Nephron progenitor cell (in vitro differentiated cells): ENCODE data around the gene GALR1.

Experiments used
- DNase-seq: peaks from one replicate; pipeline ENCODE4 v3.0.0; 2021
- H3K27ac Mint-ChIP-seq: 2 replicates; pipeline ENCODE4 v1.8.0; 2021; ENCODE audit warnings: mild to moderate bottlenecking, moderate library complexity, mixed read lengths
- H3K27me3 Mint-ChIP-seq: 2 replicates; pipeline ENCODE4 v1.8.0; 2021; ENCODE audit warnings: mild to moderate bottlenecking, low read depth, mixed read lengths; ENCODE audit not compliant: poor library complexity
- H3K36me3 Mint-ChIP-seq: 2 replicates; pipeline ENCODE4 v1.8.0; 2021; ENCODE audit warnings: low read depth, mixed read lengths
- H3K4me1 Mint-ChIP-seq: 2 replicates; pipeline ENCODE4 v1.8.0; 2021; ENCODE audit warnings: mixed read lengths
- H3K4me3 Mint-ChIP-seq: 2 replicates; pipeline ENCODE4 v1.8.0; 2021; ENCODE audit warnings: mild to moderate bottlenecking, moderate library complexity, mixed read lengths
- H3K9me3 Mint-ChIP-seq: 2 replicates; pipeline ENCODE4 v1.8.0; 2021; ENCODE audit warnings: mild to moderate bottlenecking, moderate library complexity, mixed read lengths
- TF ChIP-seq, protein P1 (sequence below): fragments of 200-600 bp; sonication (generic); IDR thresholded peaks from 2 replicates; pipeline ENCODE4 v1.5.0; 2021; ENCODE audit warnings: antibody characterized with exemption

Gene GALR1

DNA sequence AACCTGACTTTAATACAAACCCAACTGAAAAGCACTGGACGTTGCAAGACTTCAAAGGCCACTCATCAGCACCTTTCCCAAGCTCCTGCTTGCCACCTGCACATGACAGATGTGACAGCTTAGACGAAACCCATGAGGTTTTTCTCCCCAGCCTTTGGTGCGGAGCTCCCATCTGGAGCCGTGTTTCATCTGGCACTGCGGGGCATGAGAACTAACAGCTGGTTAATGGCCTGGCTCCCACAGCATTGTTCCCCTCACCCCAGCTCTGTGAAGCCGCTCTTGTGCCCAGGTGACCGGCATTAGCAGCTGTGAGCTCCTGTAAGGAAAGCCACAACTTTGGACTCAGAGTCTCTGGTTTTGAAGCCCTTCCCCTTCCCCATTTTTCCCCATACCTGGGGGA lies 50.9 kb downstream of the GALR1 start:
- TF ChIP-seq, protein P1, sequence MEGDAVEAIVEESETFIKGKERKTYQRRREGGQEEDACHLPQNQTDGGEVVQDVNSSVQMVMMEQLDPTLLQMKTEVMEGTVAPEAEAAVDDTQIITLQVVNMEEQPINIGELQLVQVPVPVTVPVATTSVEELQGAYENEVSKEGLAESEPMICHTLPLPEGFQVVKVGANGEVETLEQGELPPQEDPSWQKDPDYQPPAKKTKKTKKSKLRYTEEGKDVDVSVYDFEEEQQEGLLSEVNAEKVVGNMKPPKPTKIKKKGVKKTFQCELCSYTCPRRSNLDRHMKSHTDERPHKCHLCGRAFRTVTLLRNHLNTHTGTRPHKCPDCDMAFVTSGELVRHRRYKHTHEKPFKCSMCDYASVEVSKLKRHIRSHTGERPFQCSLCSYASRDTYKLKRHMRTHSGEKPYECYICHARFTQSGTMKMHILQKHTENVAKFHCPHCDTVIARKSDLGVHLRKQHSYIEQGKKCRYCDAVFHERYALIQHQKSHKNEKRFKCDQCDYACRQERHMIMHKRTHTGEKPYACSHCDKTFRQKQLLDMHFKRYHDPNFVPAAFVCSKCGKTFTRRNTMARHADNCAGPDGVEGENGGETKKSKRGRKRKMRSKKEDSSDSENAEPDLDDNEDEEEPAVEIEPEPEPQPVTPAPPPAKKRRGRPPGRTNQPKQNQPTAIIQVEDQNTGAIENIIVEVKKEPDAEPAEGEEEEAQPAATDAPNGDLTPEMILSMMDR = no peak
- Mint-ChIP-seq H3K36me3 (no peaks in the 10 kb centered on the region), H3K27me3 (peaks cover 4% of the 10 kb centered on the region)

DNA sequence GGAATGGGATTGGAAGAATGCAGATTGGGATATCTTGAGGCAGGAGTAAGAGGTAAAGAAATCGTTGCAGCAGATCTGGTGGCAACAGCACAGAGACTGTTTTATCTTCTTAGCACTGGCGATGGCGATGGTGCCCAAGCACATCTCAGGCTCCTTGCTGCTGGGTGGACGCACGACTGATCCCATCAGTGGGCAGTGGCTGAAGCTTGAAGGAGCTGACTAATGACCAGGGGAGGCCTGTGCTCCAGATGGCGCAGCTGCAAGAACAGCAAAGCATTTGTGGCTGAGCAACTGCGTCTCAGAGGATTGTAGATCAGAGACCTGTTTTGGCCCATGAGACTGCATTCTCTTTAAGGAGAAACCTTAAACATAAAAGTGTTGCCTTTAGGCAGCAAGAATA lies 54.6 kb downstream of the GALR1 start:
- H3K4me1 Mint-ChIP-seq = peaks cover 3% of the 10 kb centered on the region
- no peak overlapping the region for H3K27ac Mint-ChIP-seq
- no peaks in the 10 kb centered on the region for H3K9me3 Mint-ChIP-seq
- TF ChIP-seq, protein P1 = no peak
- H3K36me3 Mint-ChIP-seq = no peaks in the 10 kb centered on the region
- peaks cover 5% of the 10 kb centered on the region for H3K27me3 Mint-ChIP-seq
- DNase-seq = no peak
- H3K4me3 Mint-ChIP-seq = no peak overlapping the region

More for the DNA sequence above, 50.9 kb downstream of the GALR1 start:
- no peaks in the 10 kb centered on the region for H3K9me3 Mint-ChIP-seq
- peaks cover 10% of the 10 kb centered on the region for H3K4me1 Mint-ChIP-seq
- no peak overlapping the region for H3K27ac Mint-ChIP-seq
- no peak for DNase-seq
- H3K4me3 Mint-ChIP-seq = no peak overlapping the region

DNA sequence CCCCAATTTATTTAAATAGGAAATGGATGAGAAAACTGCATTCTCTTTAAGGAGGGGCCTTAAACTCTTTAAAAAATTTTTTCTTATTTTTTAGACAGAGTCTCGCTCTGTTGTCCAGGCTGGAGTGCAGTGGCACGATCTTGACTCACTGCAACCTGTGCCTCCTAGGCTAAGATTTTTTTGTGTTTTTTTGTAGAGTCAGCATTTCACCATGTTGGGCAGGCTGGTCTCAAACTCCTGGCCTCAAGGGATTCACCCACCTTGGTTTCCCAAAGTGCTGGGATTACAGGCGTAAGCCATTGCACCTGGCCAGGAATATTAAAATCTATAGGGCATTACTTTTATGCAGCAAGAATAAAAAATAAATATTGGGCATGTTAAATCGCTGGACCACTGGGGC lies 56.0 kb downstream of the GALR1 start:
- no peaks in the 10 kb centered on the region for H3K36me3 Mint-ChIP-seq
- H3K27ac Mint-ChIP-seq = no peak overlapping the region

DNA sequence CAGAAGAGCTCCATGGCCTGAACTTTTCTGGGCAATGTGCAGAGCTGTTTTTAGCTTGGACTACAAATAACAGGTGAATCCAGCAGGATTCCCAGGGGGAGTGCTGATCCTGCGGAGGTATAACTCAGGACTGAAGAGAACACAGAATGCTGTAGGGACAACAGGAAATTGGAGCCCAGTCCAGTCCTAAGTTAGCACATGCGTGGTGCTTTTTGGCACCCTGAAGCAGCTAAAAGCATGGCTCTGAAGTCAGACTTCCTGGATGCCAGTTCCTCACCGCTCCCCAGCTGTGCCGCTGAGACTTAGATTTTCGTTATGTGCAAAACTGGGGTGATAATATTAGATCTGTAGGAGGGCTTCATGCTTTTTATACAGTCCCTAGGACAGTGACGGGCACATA lies 58.6 kb downstream of the GALR1 start:
- no peak for DNase-seq
- Mint-ChIP-seq H3K9me3 (no peaks in the 10 kb centered on the region), H3K4me1 (no peaks in the 10 kb centered on the region), H3K27me3 (peaks cover 4% of the 10 kb centered on the region), H3K27ac (no peak overlapping the region), H3K36me3 (no peaks in the 10 kb centered on the region), H3K4me3 (no peak overlapping the region)
- TF ChIP-seq, protein P1 = no peak

More for the DNA sequence above, 56.0 kb downstream of the GALR1 start:
- H3K9me3 Mint-ChIP-seq = no peaks in the 10 kb centered on the region
- H3K4me1 Mint-ChIP-seq = no peaks in the 10 kb centered on the region
- peaks cover 4% of the 10 kb centered on the region for H3K27me3 Mint-ChIP-seq
- DNase-seq = no peak
- TF ChIP-seq, protein P1 = no peak
- no peak overlapping the region for H3K4me3 Mint-ChIP-seq

DNA sequence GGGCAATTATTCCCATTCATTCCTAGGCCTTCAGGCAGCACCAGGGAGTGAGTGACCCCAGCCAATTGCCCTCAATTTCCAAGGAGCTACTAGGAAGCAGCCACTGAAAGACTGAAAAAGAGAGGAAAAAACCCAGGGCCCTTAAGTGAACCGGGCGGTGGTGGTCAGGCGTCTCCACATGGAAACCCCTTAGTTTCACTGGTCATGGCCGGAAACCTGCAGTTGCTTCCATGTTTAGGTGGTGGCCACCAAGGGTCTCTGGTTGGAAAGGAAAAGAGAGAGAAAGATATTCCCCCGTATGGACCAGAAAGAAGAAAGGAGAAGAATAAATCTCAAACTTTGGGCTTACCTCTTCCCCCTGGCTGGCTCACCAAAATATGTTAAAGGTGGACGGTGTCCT lies 64.9 kb downstream of the GALR1 start:
- H3K27ac Mint-ChIP-seq = no peak overlapping the region
- H3K36me3 Mint-ChIP-seq = no peaks in the 10 kb centered on the region
- H3K4me3 Mint-ChIP-seq = no peak overlapping the region
- no peak for DNase-seq
- no peaks in the 10 kb centered on the region for H3K4me1 Mint-ChIP-seq
- TF ChIP-seq, protein P1 = no peak
- H3K27me3 Mint-ChIP-seq = no peaks in the 10 kb centered on the region
- H3K9me3 Mint-ChIP-seq = no peaks in the 10 kb centered on the region

DNA sequence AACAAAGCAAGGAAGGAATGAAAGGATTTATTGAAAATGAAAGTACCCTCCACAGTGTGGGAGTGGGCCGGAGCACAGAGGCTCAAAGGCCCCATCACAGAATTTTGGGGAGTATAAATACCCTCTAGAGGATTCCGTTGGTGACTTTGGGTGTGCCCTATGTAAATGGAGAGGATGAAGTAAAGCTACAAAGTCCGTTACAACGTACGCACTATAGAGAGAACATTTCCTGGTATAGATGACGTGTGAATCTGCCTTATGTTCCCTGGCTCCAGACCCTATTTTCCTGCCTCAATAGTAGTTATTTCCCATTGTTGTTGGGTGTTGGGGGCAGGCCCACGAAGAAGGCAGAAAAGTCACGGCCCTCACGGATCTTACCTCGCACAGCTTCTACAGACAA lies 65.3 kb downstream of the GALR1 start:
- no peaks in the 10 kb centered on the region for H3K9me3 Mint-ChIP-seq
- H3K36me3 Mint-ChIP-seq = no peaks in the 10 kb centered on the region
- no peak overlapping the region for H3K27ac Mint-ChIP-seq
- TF ChIP-seq, protein P1 = no peak
- H3K27me3 Mint-ChIP-seq = no peaks in the 10 kb centered on the region
- no peaks in the 10 kb centered on the region for H3K4me1 Mint-ChIP-seq
- no peak overlapping the region for H3K4me3 Mint-ChIP-seq
- DNase-seq = no peak
